Mesenchymal stem cell (in vitro differentiated cells and primary cell): ENCODE data around the gene PGA4.

Experiments
- DNase-seq: peaks from one replicate; pipeline ENCODE4 v3.0.0-alpha.2; 2013
- H2AFZ ChIP-seq: one replicate; pipeline ENCODE4 v1.6.1; 2013; ENCODE audit warnings: low read depth, mild to moderate bottlenecking, control low read depth, inconsistent platforms, low read length, moderate library complexity
- H2AK5ac ChIP-seq: 2 replicates; pipeline ENCODE4 v1.6.1; 2013; ENCODE audit warnings: low read length, moderate library complexity, mild to moderate bottlenecking, inconsistent platforms; ENCODE audit not compliant: severe bottlenecking
- H2BK120ac ChIP-seq: one replicate; pipeline ENCODE4 v1.6.1; 2013; ENCODE audit warnings: low read depth, mild to moderate bottlenecking, inconsistent platforms, low read length, moderate library complexity
- H2BK12ac ChIP-seq, 2 experiments: one replicate each; pipeline ENCODE4 v1.6.1; 2013; ENCODE audit warnings: inconsistent platforms in 2 of 2, low read length in 2 of 2, mild to moderate bottlenecking in 2 of 2, moderate library complexity in 2 of 2, control low read depth in 1 of 2
- H2BK15ac ChIP-seq: one replicate; pipeline ENCODE4 v1.6.1; 2013; ENCODE audit warnings: mild to moderate bottlenecking, low read depth, inconsistent platforms; ENCODE audit not compliant: poor library complexity, severe bottlenecking
- H2BK5ac ChIP-seq: 2 replicates; pipeline ENCODE4 v1.6.1; 2013; ENCODE audit warnings: low read depth, mild to moderate bottlenecking, low read length, control low read depth, inconsistent platforms; ENCODE audit not compliant: poor library complexity, severe bottlenecking
- H3K14ac ChIP-seq, 2 experiments: one replicate each; pipeline ENCODE4 v1.6.1; 2013; ENCODE audit warnings: inconsistent platforms in 2 of 2, low read length in 2 of 2, control low read depth in 1 of 2, mild to moderate bottlenecking in 1 of 2, moderate library complexity in 1 of 2
- H3K18ac ChIP-seq, 2 experiments: one replicate each; pipeline ENCODE4 v1.6.1; 2013; ENCODE audit warnings: inconsistent platforms in 2 of 2, low read length in 2 of 2, control low read depth in 1 of 2, low read depth in 1 of 2, mild to moderate bottlenecking in 1 of 2
- H3K23ac ChIP-seq, 2 experiments: one replicate each; pipeline ENCODE4 v1.6.1; 2013; ENCODE audit warnings: inconsistent platforms in 2 of 2, low read length in 2 of 2, mild to moderate bottlenecking in 2 of 2, moderate library complexity in 2 of 2, control low read depth in 1 of 2
- H3K27ac ChIP-seq: 2 replicates; pipeline ENCODE4 v1.5.1; 2013; ENCODE audit warnings: mild to moderate bottlenecking, moderate library complexity, low read length, control low read depth, inconsistent platforms; ENCODE audit not compliant: poor library complexity, severe bottlenecking
- H3K27me3 ChIP-seq, 2 experiments: 2 replicates each; pipeline versions ENCODE4 v1.6.1 to v1.7.0; 2013; ENCODE audit warnings: low read length in 2 of 2, mild to moderate bottlenecking in 2 of 2, moderate library complexity in 2 of 2, control low read depth in 1 of 2, inconsistent platforms in 1 of 2; ENCODE audit not compliant: control insufficient read depth in 1 of 2, insufficient read depth in 1 of 2
- H3K36me3 ChIP-seq, 2 experiments: 2 replicates each; pipeline versions ENCODE4 v1.6.1 to v1.7.0; 2013; ENCODE audit warnings: low read length in 2 of 2, control low read depth in 1 of 2, inconsistent platforms in 1 of 2, low read depth in 1 of 2, mild to moderate bottlenecking in 1 of 2; ENCODE audit not compliant: insufficient read depth in 2 of 2, control insufficient read depth in 1 of 2
- H3K4ac ChIP-seq, 2 experiments: one replicate each; pipeline ENCODE4 v1.6.1; 2013; ENCODE audit warnings: inconsistent platforms in 2 of 2, low read length in 2 of 2, mild to moderate bottlenecking in 2 of 2, moderate library complexity in 2 of 2, control low read depth in 1 of 2, low read depth in 1 of 2
- H3K4me1 ChIP-seq: 2 replicates; pipeline ENCODE4 v1.6.1; 2013; ENCODE audit warnings: low read depth, low read length, control low read depth; ENCODE audit not compliant: control insufficient read depth, insufficient read depth
- H3K4me2 ChIP-seq: 2 replicates; pipeline ENCODE4 v1.6.1; 2013; ENCODE audit warnings: low read length, mild to moderate bottlenecking, inconsistent platforms; ENCODE audit not compliant: poor library complexity, severe bottlenecking
- H3K4me3 ChIP-seq, 2 experiments: 2 replicates each; pipeline versions ENCODE4 v1.5.1 to v1.7.0; 2013; ENCODE audit warnings: low read length in 2 of 2, mild to moderate bottlenecking in 2 of 2, control low read depth in 1 of 2, low read depth in 1 of 2; ENCODE audit not compliant: insufficient read depth in 1 of 2
- H3K79me1 ChIP-seq: replicated peaks from 2 replicates; pipeline ENCODE4 v1.6.1; 2013; ENCODE audit warnings: mild to moderate bottlenecking, control low read depth, low read length, inconsistent platforms; ENCODE audit not compliant: poor library complexity, severe bottlenecking
- H3K9ac ChIP-seq: 2 replicates; pipeline ENCODE4 v1.7.0; 2013; ENCODE audit warnings: mild to moderate bottlenecking, low read length, moderate library complexity
- H3K9me3 ChIP-seq: 2 replicates; pipeline ENCODE4 v1.7.0; 2013; ENCODE audit warnings: mild to moderate bottlenecking, low read length; ENCODE audit not compliant: control insufficient read depth
- H4K8ac ChIP-seq: one replicate; pipeline ENCODE4 v1.6.1; 2013; ENCODE audit warnings: inconsistent platforms, mild to moderate bottlenecking, low read length, moderate library complexity
- H4K91ac ChIP-seq: one replicate; pipeline ENCODE4 v1.6.1; 2013; ENCODE audit warnings: mild to moderate bottlenecking, low read length, inconsistent platforms
- WGBS: methylation state at CpG from one replicate; pipeline ENCODE4 v1.1.7; 2013; ENCODE audit warnings: mixed read lengths; 5-methylcytosine and 5-hydroxymethylcytosine counted together

The PGA4 gene

DNA sequence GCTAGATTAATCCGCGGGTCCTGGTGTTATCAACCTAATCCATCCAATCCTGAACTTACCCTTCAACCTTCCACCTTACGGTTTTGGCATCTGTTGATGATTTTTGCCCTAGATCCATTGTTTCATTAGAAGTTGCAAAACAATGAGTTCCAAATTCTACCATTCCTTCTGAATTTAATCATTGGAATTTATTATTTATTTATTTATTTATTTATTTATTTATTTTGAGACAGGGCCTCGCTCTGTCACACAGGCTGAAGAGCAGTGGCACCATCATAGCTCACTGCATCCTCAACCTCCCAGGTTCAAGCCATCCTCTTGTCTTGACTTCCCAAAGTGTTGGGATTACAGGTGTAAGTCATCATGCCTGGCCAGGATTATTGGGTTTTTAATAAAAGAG is 40.7 kb upstream of the PGA4 start:
- no peak overlapping the region for H2BK12ac ChIP-seq
- WGBS: 92% methylated on average over 3 of the region's 4 CpGs

GRCh38 chr11:61183645-61184044 is 38.5 kb upstream of the PGA4 start:
- H2BK15ac ChIP-seq: no peak overlapping the region
- no peak overlapping the region for H3K9ac ChIP-seq
- no peak overlapping the region for H3K4ac ChIP-seq
- no peak overlapping the region for H4K8ac ChIP-seq
- H3K18ac ChIP-seq: no peak overlapping the region
- H3K79me1 ChIP-seq: no peaks in the 10 kb centered on the region
- H3K4me3 ChIP-seq: no peak overlapping the region
- no peak overlapping the region for H3K4me2 ChIP-seq
- no peak overlapping the region for H3K23ac ChIP-seq
- H2BK12ac ChIP-seq: no peak overlapping the region
- no peak overlapping the region for H4K91ac ChIP-seq
- WGBS: 66% methylated on average over 3 of the region's 4 CpGs
- H3K4me1 ChIP-seq: no peaks in the 10 kb centered on the region
- no peaks in the 10 kb centered on the region for H3K9me3 ChIP-seq
- no peak overlapping the region for H2AFZ ChIP-seq
- H2BK5ac ChIP-seq: no peak overlapping the region
- H3K36me3 ChIP-seq: no peaks in the 10 kb centered on the region
- no peak for DNase-seq
- H3K14ac ChIP-seq: no peak overlapping the region
- H2BK120ac ChIP-seq: no peak overlapping the region
- no peak overlapping the region for H3K27ac ChIP-seq
- H3K27me3 ChIP-seq: peaks cover 5 to 13% of the 10 kb centered on the region in 2 experiments
- H2AK5ac ChIP-seq: no peak overlapping the region

More for the DNA sequence above, 40.7 kb upstream of the PGA4 start:
- H3K79me1 ChIP-seq: no peaks in the 10 kb centered on the region
- no peak overlapping the region for H2BK120ac ChIP-seq
- H2BK5ac ChIP-seq: no peak overlapping the region
- no peak overlapping the region for H3K4me3 ChIP-seq
- no peak overlapping the region for H3K14ac ChIP-seq
- no peak overlapping the region for H2AFZ ChIP-seq
- no peak overlapping the region for H3K4ac ChIP-seq
- no peaks in the 10 kb centered on the region for H3K9me3 ChIP-seq
- no peak overlapping the region for H2BK15ac ChIP-seq
- peaks cover 5 to 16% of the 10 kb centered on the region in 2 experiments for H3K27me3 ChIP-seq
- H2AK5ac ChIP-seq: no peak overlapping the region
- no peaks in the 10 kb centered on the region for H3K4me1 ChIP-seq
- H3K36me3 ChIP-seq: no peaks in the 10 kb centered on the region
- H4K91ac ChIP-seq: no peak overlapping the region
- no peak for DNase-seq
- H4K8ac ChIP-seq: no peak overlapping the region
- no peak overlapping the region for H3K9ac ChIP-seq
- H3K4me2 ChIP-seq: no peak overlapping the region
- no peak overlapping the region for H3K27ac ChIP-seq
- no peak overlapping the region for H3K18ac ChIP-seq
- H3K23ac ChIP-seq: no peak overlapping the region

GRCh38 chr11:61186504-61186903 is 35.6 kb upstream of the PGA4 start:
- no peak overlapping the region for H2BK12ac ChIP-seq
- H4K91ac ChIP-seq: no peak overlapping the region
- no peak overlapping the region for H2BK120ac ChIP-seq
- H3K79me1 ChIP-seq: no peaks in the 10 kb centered on the region
- no peak overlapping the region for H4K8ac ChIP-seq
- no peak overlapping the region for H3K4me2 ChIP-seq
- no peak overlapping the region for H2AFZ ChIP-seq
- no peak overlapping the region for H3K4me3 ChIP-seq
- no peak overlapping the region for H3K27ac ChIP-seq
- no peak overlapping the region for H3K14ac ChIP-seq
- peaks cover 0 to 5% of the 10 kb centered on the region in 2 experiments for H3K27me3 ChIP-seq
- no peak for DNase-seq
- no peak overlapping the region for H2BK5ac ChIP-seq
- 87% methylated on average over 8 of the region's 8 CpGs for WGBS
- H3K4ac ChIP-seq: no peak overlapping the region
- H2BK15ac ChIP-seq: no peak overlapping the region
- H2AK5ac ChIP-seq: no peak overlapping the region
- no peaks in the 10 kb centered on the region for H3K36me3 ChIP-seq
- peaks cover 5% of the 10 kb centered on the region for H3K9me3 ChIP-seq
- H3K9ac ChIP-seq: no peak overlapping the region
- no peak overlapping the region for H3K18ac ChIP-seq
- no peak overlapping the region for H3K23ac ChIP-seq
- H3K4me1 ChIP-seq: no peaks in the 10 kb centered on the region

- Histone ChIP-seq H2BK5ac (no peak overlapping the region), H3K9me3 (peaks cover 7% of the 10 kb centered on the region), H3K9ac (no peak overlapping the region), H3K23ac (no peak overlapping the region), H2BK15ac (no peak overlapping the region), H2BK12ac (no peak overlapping the region), H3K27me3 (peaks cover 0 to 5% of the 10 kb centered on the region in 2 experiments), H4K8ac (no peak overlapping the region), H2AFZ (no peak overlapping the region), H2BK120ac (no peak overlapping the region), H3K79me1 (no peaks in the 10 kb centered on the region), H3K4me2 (no peak overlapping the region), H3K36me3 (no peaks in the 10 kb centered on the region), H2AK5ac (no peak overlapping the region), H3K4ac (no peak overlapping the region), H4K91ac (no peak overlapping the region), H3K4me1 (no peaks in the 10 kb centered on the region), H3K4me3 (no peak overlapping the region), H3K18ac (no peak overlapping the region), H3K27ac (no peak overlapping the region), H3K14ac (no peak overlapping the region)
- DNase-seq: peak; percentile 81
- whole genome bisulfite sequencing: 45% methylated on average over 9 of the region's 11 CpGs
Measured at GRCh38 chr11:61187505-61188130, 34.5 kb upstream of the PGA4 start.
